SK-N-SH (cell line): Measurements from ENCODE around the gene ST6GALNAC1. TPM values are rescaled to one million over a fixed set of nuclear protein-coding genes. Genes with fewer than 3 reads are reported as not detected.

Experiments used
- CTCF ChIA-PET: fragments of 300-600, 350-600 bp; formaldehyde crosslinking; extraction: SDS; loops from one replicate; lab custom pipeline; 2021; lab: Yijun Ruan, JAX
- POLR2A ChIA-PET: fragments of 350-600 bp; sonication (Branson Sonifier 250); formaldehyde crosslinking; extraction: SDS; loops from one replicate; lab custom pipeline; 2020; ENCODE audit warnings: antibody characterized with exemption, inconsistent platforms; lab: Yijun Ruan, JAX
- DNase-seq: peaks from one replicate; pipeline ENCODE4 v3.0.0; 2012
- H2AFZ ChIP-seq: fragments of 200-600 bp; sonication (generic); 2 replicates; pipeline ENCODE4 v1.8.1; 2016; ENCODE audit warnings: antibody characterized with exemption, mild to moderate bottlenecking, low read depth
- H3F3A ChIP-seq: fragments of 200-600 bp; sonication (generic); replicated peaks from 2 replicates; pipeline ENCODE3; 2016; ENCODE audit warnings: antibody characterized with exemption, mild to moderate bottlenecking; ENCODE audit not compliant: insufficient read depth
- H3K27ac ChIP-seq, 2 experiments: fragments of 200-500 bp in 1 of 2; fragments of 200-600 bp in 1 of 2; sonication (Bioruptor generic) in 1 of 2; sonication (generic), shearing (Covaris generic) in 1 of 2; 2 replicates each; pipeline versions ENCODE4 v1.5.1 to v1.6.1; 2014 to 2016; ENCODE audit warnings: low read depth in 2 of 2, inconsistent platforms in 1 of 2, low read length in 1 of 2, mild to moderate bottlenecking in 1 of 2, mixed read lengths in 1 of 2
- H3K27me3 ChIP-seq: fragments of 200-600 bp; sonication (generic), shearing (Covaris generic); 2 replicates; pipeline ENCODE4 v1.6.1; 2016; ENCODE audit warnings: mixed run types; ENCODE audit not compliant: insufficient read depth
- H3K36me3 ChIP-seq, 2 experiments: fragments of 200-500 bp in 1 of 2; fragments of 200-600 bp in 1 of 2; sonication (Bioruptor generic) in 1 of 2; sonication (generic) in 1 of 2; replicated peaks in 1 of 2; 2 replicates each; pipeline versions ENCODE3 to v1.5.1; 2014 to 2016; ENCODE audit warnings: low read length in 1 of 2, mild to moderate bottlenecking in 1 of 2; ENCODE audit not compliant: insufficient read depth in 2 of 2, control insufficient read depth in 1 of 2
- H3K4me1 ChIP-seq, 2 experiments: fragments of 200-500 bp in 1 of 2; fragments of 200-600 bp in 1 of 2; sonication (Bioruptor generic) in 1 of 2; sonication (generic), shearing (Covaris generic) in 1 of 2; 2 replicates each; pipeline versions ENCODE4 v1.5.1 to v1.6.1; 2014 to 2016; ENCODE audit warnings: low read depth in 1 of 2, low read length in 1 of 2, mixed run types in 1 of 2; ENCODE audit not compliant: insufficient read depth in 2 of 2, control insufficient read depth in 1 of 2
- H3K4me2 ChIP-seq: fragments of 200-600 bp; sonication (generic), shearing (Covaris generic); 2 replicates; pipeline ENCODE4 v1.6.1; 2017; ENCODE audit warnings: mixed run types
- H3K4me3 ChIP-seq, 2 experiments: fragments of 200-500 bp in 1 of 2; fragments of 200-600 bp in 1 of 2; sonication (Bioruptor generic) in 1 of 2; sonication (generic), shearing (Covaris generic) in 1 of 2; 2 replicates each; pipeline versions ENCODE4 v1.5.1 to v1.8.1; 2014 to 2016; ENCODE audit warnings: low read depth in 2 of 2, inconsistent platforms in 1 of 2, low read length in 1 of 2, mild to moderate bottlenecking in 1 of 2, mixed read lengths in 1 of 2, moderate library complexity in 1 of 2
- H3K79me2 ChIP-seq: fragments of 200-600 bp; sonication (generic); 2 replicates; pipeline ENCODE4 v1.8.1; 2017; ENCODE audit warnings: mild to moderate bottlenecking; ENCODE audit not compliant: insufficient read depth
- H3K9ac ChIP-seq: fragments of 200-600 bp; sonication (generic); 2 replicates; pipeline ENCODE4 v1.6.1; 2017; ENCODE audit warnings: mixed run types
- H3K9me2 ChIP-seq: fragments of 200-600 bp; sonication (generic); 2 replicates; pipeline ENCODE4 v1.6.1; 2017; ENCODE audit warnings: mixed run types
- H3K9me3 ChIP-seq: fragments of 200-600 bp; sonication (generic); 2 replicates; pipeline ENCODE4 v1.6.1; 2017; ENCODE audit warnings: mixed run types, mild to moderate bottlenecking, moderate library complexity
- H4K20me1 ChIP-seq: fragments of 200-600 bp; sonication (generic); 2 replicates; pipeline ENCODE4 v1.6.1; 2017; ENCODE audit warnings: mild to moderate bottlenecking, mixed run types; ENCODE audit not compliant: insufficient read depth
- FOXJ3 ChIP-seq: sonication (generic); formaldehyde crosslinking; IDR thresholded peaks from 2 replicates; pipeline ENCODE4 v1.5.1; 2020; ENCODE audit warnings: mild to moderate bottlenecking, missing genetic modification reagents
- GATA2 ChIP-seq: sonication (generic); formaldehyde crosslinking; IDR thresholded peaks from 2 replicates; pipeline ENCODE4 v1.5.0; 2020; ENCODE audit warnings: mild to moderate bottlenecking, missing genetic modification reagents
- MAX ChIP-seq: IDR thresholded peaks from 2 replicates; pipeline ENCODE4 v1.4.0; 2012; ENCODE audit warnings: low read depth
- NFIC ChIP-seq: IDR thresholded peaks from 2 replicates; pipeline ENCODE4 v1.4.0; 2012; ENCODE audit warnings: borderline replicate concordance
- NRF1 ChIP-seq: IDR thresholded peaks from 2 replicates; pipeline ENCODE4 v1.6.1; 2012; ENCODE audit warnings: low read depth, mild to moderate bottlenecking, low read length
- RAD21 ChIP-seq: IDR thresholded peaks from 2 replicates; pipeline ENCODE4 v1.6.1; 2012; ENCODE audit warnings: mild to moderate bottlenecking, low read length
- RCOR1 ChIP-seq: fragments of 150-350 bp; IDR thresholded peaks from 2 replicates; pipeline ENCODE4 v1.6.1; 2017; ENCODE audit warnings: antibody characterized with exemption, low read length
- REST ChIP-seq: IDR thresholded peaks from 2 replicates; pipeline ENCODE4 v1.6.1; 2012; ENCODE audit warnings: mild to moderate bottlenecking, low read depth, low read length, moderate library complexity
- RXRA ChIP-seq: IDR thresholded peaks from 2 replicates; pipeline ENCODE4 v1.4.0; 2012; ENCODE audit warnings: low read depth, mild to moderate bottlenecking, borderline replicate concordance
- SMC3 ChIP-seq: IDR thresholded peaks from 2 replicates; pipeline ENCODE4 v1.6.1; 2012; ENCODE audit warnings: low read depth, low read length, improper control_type of control experiment
- TAF1 ChIP-seq: IDR thresholded peaks from 2 replicates; pipeline ENCODE4 v1.6.1; 2012; ENCODE audit warnings: low read depth, mild to moderate bottlenecking, low read length, moderate library complexity, borderline replicate concordance
- WGBS: methylation state at CpG from one replicate; pipeline ENCODE4 v1.1.6; 2017; ENCODE audit warnings: low lambda C conversion rate; 5-methylcytosine and 5-hydroxymethylcytosine counted together
- polyA plus RNA-seq, 3 experiments: library from polyadenylated mRNA; depleted of rRNA; stranded (reverse); fragments of >200 nt; gene quantifications; 2 replicates each; pipeline ENCODE4 v1.2.3, GENCODE V29; 2012
- TF ChIP-seq, protein P1 (sequence below): IDR thresholded peaks from 2 replicates; pipeline ENCODE4; 2012
- TF ChIP-seq, protein P2 (sequence below): fragments of 150-350 bp; IDR thresholded peaks from 2 replicates; pipeline ENCODE4 v1.6.1; 2017; ENCODE audit warnings: antibody characterized with exemption, low read length, low read depth, borderline replicate concordance

Gene ST6GALNAC1
- polyA plus RNA-seq, 1 of the 3 experiments (the other 2 are of a cell fraction), result not detected

- no peak for DNase-seq
- POLR2A ChIA-PET, result no interaction called here
- Histone ChIP-seq H3K36me3 (no peaks in the 10 kb centered on the region), H3K9ac (no peak overlapping the region), H3K9me3 (no peaks in the 10 kb centered on the region), H2AFZ (no peak overlapping the region), H3K4me1 (no peaks in the 10 kb centered on the region), H3K4me3 (no peak overlapping the region), H3K27ac (no peak overlapping the region), H3K79me2 (no peaks in the 10 kb centered on the region), H3K27me3 (no peaks in the 10 kb centered on the region), H3K4me2 (no peak overlapping the region), H4K20me1 (no peaks in the 10 kb centered on the region), H3F3A (no peaks in the 10 kb centered on the region), H3K9me2 (no peaks in the 10 kb centered on the region)
- 92% methylated on average over 9 of the region's 9 CpGs for WGBS
- TF ChIP-seq REST, result no peak
- TF ChIP-seq NFIC, result no peak
- no peak for TF ChIP-seq RAD21
- TF ChIP-seq, protein P1, sequence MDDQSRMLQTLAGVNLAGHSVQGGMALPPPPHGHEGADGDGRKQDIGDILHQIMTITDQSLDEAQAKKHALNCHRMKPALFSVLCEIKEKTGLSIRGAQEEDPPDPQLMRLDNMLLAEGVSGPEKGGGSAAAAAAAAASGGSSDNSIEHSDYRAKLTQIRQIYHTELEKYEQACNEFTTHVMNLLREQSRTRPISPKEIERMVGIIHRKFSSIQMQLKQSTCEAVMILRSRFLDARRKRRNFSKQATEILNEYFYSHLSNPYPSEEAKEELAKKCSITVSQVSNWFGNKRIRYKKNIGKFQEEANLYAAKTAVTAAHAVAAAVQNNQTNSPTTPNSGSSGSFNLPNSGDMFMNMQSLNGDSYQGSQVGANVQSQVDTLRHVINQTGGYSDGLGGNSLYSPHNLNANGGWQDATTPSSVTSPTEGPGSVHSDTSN, result no peak
- TF ChIP-seq MAX, result no peak
- TF ChIP-seq TAF1, result no peak
- TF ChIP-seq FOXJ3 (CRISPR knock-in tag), result no peak
- no peak for TF ChIP-seq NRF1
- no peak for TF ChIP-seq RXRA
- TF ChIP-seq, protein P2, sequence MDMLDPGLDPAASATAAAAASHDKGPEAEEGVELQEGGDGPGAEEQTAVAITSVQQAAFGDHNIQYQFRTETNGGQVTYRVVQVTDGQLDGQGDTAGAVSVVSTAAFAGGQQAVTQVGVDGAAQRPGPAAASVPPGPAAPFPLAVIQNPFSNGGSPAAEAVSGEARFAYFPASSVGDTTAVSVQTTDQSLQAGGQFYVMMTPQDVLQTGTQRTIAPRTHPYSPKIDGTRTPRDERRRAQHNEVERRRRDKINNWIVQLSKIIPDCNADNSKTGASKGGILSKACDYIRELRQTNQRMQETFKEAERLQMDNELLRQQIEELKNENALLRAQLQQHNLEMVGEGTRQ, result no peak
- no peak for TF ChIP-seq RCOR1
- no peak for TF ChIP-seq SMC3
- TF ChIP-seq GATA2 (CRISPR knock-in tag), result no peak
- CTCF ChIA-PET, result interaction anchor here (0.8 to 8.5 kb wide), 8 partner anchors 9 to 292 kb away, joined by 3 to 45 read pairs (median 4); partner anchors contain the start of genes MGAT5B and ST6GALNAC2
Observed at GRCh38 chr17:76576189-76576588, 67.4 kb downstream of the ST6GALNAC1 start.
